ENCODE measurements around the gene RPL18A. TPM values are rescaled to one million over a fixed set of nuclear protein-coding genes. Genes with fewer than 3 reads are reported as not detected.

RPL18A gene
- total and polyA plus RNA-seq, 2 of the 13 experiments (the other 11 are each of a cell fraction or from before 2014, with no cell fraction given), result 1,471 to 2,004 TPM

DNA sequence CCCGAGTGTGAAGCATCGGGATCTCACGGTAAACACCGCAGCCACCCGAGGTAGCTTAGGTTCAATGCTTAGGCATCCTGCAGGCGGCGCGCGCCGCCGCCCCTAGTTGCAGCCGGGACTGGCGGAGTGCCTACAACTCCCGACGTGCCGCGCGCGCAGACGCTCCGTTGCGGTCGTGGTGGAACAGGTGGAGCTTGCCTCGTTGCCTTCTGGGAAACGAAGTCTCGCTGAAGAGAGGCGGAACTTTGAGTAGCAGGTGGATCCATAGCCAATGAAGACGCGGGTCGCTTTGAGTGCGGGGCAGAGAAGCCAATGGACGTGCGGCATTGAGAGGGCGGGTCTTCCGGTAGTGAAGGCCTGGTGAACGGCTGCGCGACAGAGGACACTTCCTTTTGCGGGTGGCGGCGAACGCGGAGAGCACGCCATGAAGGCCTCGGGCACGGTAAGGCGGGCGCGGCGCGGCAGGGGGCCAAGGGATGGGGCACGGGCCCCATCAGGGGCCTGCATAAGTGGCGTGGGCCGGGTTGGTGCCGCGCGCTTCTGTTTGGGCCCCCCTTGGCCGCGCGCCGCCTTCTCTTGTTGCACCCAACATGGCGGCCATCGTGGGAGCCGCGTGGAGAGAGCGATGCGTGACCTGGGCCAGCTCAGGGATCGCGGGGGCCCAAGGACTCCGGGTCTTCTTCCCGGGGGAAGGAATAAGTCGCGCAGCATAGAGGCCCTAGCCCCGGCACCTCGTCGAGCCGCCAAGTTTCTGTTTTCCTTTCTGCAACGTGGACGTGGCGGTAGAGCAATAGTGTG, at the start of gene RPL18A (continued):
- TF ChIP-seq BCL6 (CRISPR knock-in tag; IDR thresholded peaks at IDR 0.05) (no peak), ZZZ3 (CRISPR knock-in tag; IDR thresholded peaks at IDR 0.05; ENCODE audit: borderline replicate concordance) (peak; percentile 49; the same call in 1 of the 2 replicates), TRIM24 (CRISPR knock-in tag; IDR thresholded peaks at IDR 0.05) (no peak), PRPF4 (IDR thresholded peaks at IDR 0.05; ENCODE audit: low read depth, low read length, poor library complexity, severe bottlenecking) (no peak), RBM39 (IDR thresholded peaks at IDR 0.05; ENCODE audit: low read depth, low read length, poor library complexity, severe bottlenecking) (peak; percentile 94), ZNF460 (CRISPR knock-in tag; IDR thresholded peaks at IDR 0.05; ENCODE audit: borderline replicate concordance) (no peak), CBFB (CRISPR knock-in tag; IDR thresholded peaks at IDR 0.05) (peak; percentile 41; the same call in 1 of the 2 replicates), PRMT3 (CRISPR knock-in tag; IDR thresholded peaks at IDR 0.05; ENCODE audit: borderline replicate concordance, low read depth) (no peak), ZIK1 (CRISPR knock-in tag; IDR thresholded peaks at IDR 0.05; ENCODE audit: borderline replicate concordance, low read depth) (no peak), ZNF263 (CRISPR knock-in tag; IDR thresholded peaks at IDR 0.05) (no peak), DNMT3B (CRISPR knock-in tag; conservative IDR thresholded peaks at IDR 0.05) (no peak), POLR2AphosphoS2 (IDR thresholded peaks at IDR 0.05; ENCODE audit: low read depth, low read length) (peak; percentile 84), EHMT2 (IDR thresholded peaks at IDR 0.05; ENCODE audit: borderline replicate concordance, low read depth, low read length) (no peak), GABPA (IDR thresholded peaks at IDR 0.05; ENCODE audit: low read depth, low read length) (peak; percentile 91), GABPA (CRISPR knock-in tag; IDR thresholded peaks at IDR 0.05; ENCODE audit: low read depth) (peak; percentile 96)
- TF ChIP-seq, protein P1, sequence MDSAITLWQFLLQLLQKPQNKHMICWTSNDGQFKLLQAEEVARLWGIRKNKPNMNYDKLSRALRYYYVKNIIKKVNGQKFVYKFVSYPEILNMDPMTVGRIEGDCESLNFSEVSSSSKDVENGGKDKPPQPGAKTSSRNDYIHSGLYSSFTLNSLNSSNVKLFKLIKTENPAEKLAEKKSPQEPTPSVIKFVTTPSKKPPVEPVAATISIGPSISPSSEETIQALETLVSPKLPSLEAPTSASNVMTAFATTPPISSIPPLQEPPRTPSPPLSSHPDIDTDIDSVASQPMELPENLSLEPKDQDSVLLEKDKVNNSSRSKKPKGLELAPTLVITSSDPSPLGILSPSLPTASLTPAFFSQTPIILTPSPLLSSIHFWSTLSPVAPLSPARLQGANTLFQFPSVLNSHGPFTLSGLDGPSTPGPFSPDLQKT (CRISPR knock-in tag; IDR thresholded peaks at IDR 0.05; ENCODE audit: borderline replicate concordance), result no peak
- TF ChIP-seq, protein P2, sequence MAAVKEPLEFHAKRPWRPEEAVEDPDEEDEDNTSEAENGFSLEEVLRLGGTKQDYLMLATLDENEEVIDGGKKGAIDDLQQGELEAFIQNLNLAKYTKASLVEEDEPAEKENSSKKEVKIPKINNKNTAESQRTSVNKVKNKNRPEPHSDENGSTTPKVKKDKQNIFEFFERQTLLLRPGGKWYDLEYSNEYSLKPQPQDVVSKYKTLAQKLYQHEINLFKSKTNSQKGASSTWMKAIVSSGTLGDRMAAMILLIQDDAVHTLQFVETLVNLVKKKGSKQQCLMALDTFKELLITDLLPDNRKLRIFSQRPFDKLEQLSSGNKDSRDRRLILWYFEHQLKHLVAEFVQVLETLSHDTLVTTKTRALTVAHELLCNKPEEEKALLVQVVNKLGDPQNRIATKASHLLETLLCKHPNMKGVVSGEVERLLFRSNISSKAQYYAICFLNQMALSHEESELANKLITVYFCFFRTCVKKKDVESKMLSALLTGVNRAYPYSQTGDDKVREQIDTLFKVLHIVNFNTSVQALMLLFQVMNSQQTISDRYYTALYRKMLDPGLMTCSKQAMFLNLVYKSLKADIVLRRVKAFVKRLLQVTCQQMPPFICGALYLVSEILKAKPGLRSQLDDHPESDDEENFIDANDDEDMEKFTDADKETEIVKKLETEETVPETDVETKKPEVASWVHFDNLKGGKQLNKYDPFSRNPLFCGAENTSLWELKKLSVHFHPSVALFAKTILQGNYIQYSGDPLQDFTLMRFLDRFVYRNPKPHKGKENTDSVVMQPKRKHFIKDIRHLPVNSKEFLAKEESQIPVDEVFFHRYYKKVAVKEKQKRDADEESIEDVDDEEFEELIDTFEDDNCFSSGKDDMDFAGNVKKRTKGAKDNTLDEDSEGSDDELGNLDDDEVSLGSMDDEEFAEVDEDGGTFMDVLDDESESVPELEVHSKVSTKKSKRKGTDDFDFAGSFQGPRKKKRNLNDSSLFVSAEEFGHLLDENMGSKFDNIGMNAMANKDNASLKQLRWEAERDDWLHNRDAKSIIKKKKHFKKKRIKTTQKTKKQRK (IDR thresholded peaks at IDR 0.05; ENCODE audit: low read length), result peak; percentile 76
- TF ChIP-seq, protein P3, sequence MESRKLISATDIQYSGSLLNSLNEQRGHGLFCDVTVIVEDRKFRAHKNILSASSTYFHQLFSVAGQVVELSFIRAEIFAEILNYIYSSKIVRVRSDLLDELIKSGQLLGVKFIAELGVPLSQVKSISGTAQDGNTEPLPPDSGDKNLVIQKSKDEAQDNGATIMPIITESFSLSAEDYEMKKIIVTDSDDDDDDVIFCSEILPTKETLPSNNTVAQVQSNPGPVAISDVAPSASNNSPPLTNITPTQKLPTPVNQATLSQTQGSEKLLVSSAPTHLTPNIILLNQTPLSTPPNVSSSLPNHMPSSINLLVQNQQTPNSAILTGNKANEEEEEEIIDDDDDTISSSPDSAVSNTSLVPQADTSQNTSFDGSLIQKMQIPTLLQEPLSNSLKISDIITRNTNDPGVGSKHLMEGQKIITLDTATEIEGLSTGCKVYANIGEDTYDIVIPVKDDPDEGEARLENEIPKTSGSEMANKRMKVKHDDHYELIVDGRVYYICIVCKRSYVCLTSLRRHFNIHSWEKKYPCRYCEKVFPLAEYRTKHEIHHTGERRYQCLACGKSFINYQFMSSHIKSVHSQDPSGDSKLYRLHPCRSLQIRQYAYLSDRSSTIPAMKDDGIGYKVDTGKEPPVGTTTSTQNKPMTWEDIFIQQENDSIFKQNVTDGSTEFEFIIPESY (CRISPR knock-in tag; IDR thresholded peaks at IDR 0.05), result peak; percentile 32; the same call in 1 of the 2 replicates
- TF ChIP-seq, protein P4, sequence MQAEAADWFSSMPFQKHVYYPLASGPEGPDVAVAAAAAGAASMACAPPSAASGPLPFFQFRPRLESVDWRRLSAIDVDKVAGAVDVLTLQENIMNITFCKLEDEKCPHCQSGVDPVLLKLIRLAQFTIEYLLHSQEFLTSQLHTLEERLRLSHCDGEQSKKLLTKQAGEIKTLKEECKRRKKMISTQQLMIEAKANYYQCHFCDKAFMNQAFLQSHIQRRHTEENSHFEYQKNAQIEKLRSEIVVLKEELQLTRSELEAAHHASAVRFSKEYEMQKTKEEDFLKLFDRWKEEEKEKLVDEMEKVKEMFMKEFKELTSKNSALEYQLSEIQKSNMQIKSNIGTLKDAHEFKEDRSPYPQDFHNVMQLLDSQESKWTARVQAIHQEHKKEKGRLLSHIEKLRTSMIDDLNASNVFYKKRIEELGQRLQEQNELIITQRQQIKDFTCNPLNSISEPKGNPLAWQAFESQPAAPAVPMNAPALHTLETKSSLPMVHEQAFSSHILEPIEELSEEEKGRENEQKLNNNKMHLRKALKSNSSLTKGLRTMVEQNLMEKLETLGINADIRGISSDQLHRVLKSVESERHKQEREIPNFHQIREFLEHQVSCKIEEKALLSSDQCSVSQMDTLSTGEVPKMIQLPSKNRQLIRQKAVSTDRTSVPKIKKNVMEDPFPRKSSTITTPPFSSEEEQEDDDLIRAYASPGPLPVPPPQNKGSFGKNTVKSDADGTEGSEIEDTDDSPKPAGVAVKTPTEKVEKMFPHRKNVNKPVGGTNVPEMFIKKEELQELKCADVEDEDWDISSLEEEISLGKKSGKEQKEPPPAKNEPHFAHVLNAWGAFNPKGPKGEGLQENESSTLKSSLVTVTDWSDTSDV (CRISPR knock-in tag; IDR thresholded peaks at IDR 0.05), result no peak

Data from HepG2 (cell line).